HG03432 (cell line): ENCODE data around the gene NANS.
"Not testable (repeated sequence)": the region's sequence is repeated elsewhere in the genome, so short reads cannot be mapped to it uniquely, and the experiment has no call there.

Experiments
- ATAC-seq: cut with Tn5 transposase; IDR thresholded peaks from one replicate; pipeline ENCODE4 v1.9.1; 2021; ENCODE audit warnings: mild to moderate bottlenecking, moderate library complexity; ENCODE audit not compliant: unreplicated experiment

Gene NANS

GRCh38 chr9:98056269-98057137 lies at the start of gene NANS:
NANS (plus strand) TSS chr9:98056732; CDS start chr9:98056809, 77 bp downstream.
- ATAC-seq, result peak; percentile 96

DNA sequence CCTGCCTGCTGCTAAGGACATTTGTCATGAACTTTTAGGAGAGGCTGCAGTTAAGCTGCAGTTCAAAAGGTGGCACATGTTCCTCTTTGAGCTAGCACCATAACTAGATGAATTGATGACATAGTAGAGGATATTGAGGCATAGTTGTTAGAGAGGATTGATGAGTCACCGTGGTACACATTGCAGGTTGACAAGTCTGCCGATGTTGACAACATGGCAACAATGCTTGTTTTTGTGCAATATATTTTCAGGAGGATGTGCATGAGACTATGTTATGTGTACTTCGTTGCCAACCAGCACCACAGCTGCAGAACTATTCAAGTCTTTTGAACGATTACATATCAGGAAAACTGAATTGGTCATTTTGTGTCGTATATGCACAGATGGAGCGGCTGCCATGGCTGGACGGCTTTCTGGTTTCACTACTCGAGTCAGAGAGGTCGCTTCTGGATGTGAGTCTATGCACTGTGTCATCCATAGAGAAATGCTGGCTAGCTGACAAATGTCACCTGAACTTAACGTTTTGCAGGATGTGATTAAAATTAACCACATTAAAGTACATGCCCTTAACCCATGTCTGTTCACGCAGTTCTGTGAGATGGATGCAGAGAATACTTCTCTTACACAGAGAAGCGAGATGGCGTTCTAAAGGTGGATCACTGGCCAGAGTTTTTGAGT lies 49.1 kb upstream of the NANS start:
- ATAC-seq, result no peak

DNA sequence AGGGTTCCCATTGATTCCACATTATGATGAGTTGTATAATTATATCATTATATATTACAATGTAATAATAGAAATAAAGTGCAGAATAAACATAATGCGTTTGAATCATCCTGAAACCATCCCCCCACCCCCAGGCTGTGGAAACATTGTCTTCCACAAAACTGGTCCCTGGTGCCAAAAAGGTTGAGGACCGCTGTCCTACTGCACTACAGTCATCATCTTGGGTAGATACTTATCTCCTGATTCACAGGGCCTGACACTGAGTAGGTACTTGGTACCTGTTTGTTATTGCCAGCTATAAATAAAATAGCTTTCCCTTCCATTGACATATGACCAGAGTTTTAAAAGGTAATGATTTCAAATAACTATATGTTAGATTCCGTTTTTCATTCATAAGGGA lies 47.8 kb upstream of the NANS start:
- no peak for ATAC-seq

- no peak for ATAC-seq
Observed at GRCh38 chr9:98009437-98009836, 47.1 kb upstream of the NANS start.

DNA sequence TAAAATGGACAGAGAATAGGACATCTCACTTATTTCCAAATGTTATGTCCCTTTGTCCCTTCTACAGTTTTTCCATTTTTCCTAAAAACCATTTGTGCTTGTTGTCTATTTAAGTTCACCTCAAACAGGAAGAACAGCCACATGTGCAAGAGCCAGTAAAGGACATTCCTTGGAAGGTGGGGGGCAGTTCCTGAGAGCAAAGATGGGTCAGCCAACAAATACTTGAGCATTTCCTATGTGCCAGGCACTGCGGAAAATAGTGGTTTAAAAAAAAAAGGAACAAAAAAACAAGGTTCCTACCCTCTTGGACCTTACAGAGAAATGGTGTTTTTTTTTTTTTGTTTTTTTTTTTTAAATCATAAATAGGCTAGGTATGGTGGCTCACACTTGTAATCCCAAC lies 46.6 kb upstream of the NANS start:
- no peak for ATAC-seq

DNA sequence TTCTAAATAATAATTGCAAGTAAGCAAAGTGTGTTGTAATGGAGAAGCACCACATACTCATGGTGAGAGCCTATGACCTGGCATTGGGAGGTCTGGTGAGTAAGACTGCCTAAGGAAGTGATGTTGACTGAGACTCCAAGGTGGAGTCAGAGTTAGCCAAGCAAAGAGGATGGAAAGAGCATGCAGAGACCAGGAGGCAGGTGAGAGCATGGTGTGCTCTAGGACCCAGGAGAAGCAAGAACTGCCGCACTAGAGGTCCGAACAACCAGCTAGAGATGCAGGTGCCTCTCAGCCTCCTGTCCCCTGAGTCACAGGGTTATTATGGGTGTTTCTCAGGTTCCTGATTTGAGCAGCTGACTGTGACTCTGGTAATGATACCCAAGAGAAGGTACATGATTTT lies 46.1 kb upstream of the NANS start:
- ATAC-seq, result peak; percentile 93

DNA sequence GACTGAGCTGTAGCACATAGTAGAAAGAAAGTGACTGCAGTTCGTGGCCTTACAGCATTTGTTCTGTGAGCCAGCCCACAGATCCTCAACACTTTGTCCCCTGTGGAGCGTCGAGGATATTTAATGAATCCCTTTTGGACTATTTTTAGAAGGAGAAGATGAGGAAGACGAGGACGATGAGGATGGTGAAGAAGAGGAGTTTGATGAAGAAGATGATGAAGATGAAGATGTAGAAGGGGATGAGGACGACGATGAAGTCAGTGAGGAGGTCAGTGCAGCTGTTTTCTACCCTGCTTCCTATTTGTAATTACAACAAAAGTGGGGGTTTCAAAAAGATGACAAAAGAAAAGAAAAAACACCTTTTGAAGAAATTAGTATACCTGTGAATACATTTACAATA lies 45.4 kb upstream of the NANS start:
- ATAC-seq, result no peak

GRCh38 chr9:98016137-98016680 lies 40.3 kb upstream of the NANS start:
- no peak for ATAC-seq

DNA sequence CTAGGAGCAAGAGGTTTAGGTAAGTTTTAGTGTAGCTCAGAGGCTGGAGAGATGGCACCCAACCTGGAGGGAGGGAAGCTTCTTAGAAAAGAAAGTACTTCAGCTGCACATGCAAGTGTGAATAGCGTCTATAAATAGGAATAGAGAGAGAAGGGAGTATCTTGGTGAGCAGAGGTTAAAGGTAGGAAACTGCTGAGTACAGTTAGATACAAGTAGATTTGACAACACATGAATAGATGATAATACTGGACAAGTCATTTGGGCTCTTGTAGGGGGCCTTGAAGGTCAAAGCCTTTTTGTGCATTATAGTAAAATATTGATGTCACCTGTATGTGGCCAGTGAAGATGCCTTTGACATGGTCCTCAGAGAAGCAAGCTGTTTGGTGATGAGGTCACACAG lies 39.2 kb upstream of the NANS start:
- no peak for ATAC-seq

- no peak for ATAC-seq
Observed at GRCh38 chr9:98018347-98018746, 38.2 kb upstream of the NANS start.

- ATAC-seq, result no peak
Observed at GRCh38 chr9:98019098-98019497, 37.4 kb upstream of the NANS start.

DNA sequence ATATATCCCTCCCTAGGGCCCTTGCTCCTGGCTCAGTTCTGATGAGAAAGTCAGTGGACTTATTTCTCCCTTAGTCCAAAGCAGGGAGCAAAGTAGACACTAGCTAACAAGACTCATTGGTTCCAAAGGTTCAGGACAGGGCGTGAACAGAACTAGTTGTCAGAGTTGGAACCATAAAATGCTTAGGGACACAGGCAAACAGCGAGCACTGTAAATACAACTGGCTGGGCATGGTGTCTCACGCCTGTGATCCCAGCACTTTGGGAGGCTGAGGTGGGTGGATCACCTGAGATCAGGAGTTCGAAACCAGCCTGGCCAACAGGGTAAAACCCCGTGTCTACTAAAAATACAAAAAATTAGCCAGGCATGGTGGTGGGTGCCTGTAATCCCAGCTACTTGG lies 36.7 kb upstream of the NANS start:
- ATAC-seq, result not testable (repeated sequence)

DNA sequence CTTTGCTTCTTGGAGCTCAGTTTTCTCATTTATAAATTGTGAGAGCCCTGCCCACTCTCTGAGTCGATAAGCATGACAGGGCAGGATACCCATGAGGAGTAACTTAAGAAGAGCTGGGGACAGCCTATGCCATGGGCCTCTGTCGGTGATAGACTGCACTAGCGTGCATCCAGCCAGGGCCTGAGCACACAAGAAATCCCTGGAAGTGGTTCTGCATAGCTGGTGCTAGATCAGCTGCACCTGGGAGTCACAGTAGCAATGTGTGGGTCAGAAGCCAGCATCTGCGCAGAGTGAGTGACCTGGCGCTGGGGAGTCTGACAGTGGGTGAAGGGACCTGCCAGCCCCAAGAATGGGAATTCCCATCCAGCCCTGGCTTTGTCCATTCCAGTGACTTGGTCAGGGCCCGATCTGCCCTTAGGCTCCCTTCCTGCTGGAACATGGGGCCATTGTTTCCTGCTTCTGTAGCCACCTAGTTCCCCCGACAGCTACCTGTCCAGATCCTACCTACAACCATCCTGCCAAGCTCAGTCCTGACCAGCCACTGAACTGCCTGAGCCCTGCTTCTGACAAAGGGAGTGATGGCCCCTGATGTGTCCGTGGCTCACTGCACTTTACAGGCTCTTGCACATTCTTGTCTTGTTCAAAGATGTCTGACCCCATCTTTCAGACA lies 35.9 kb upstream of the NANS start:
- no peak for ATAC-seq

GRCh38 chr9:98021306-98022040 lies 35.1 kb upstream of the NANS start:
- ATAC-seq, result no peak

GRCh38 chr9:98022447-98022846 lies 34.1 kb upstream of the NANS start:
- no peak for ATAC-seq

DNA sequence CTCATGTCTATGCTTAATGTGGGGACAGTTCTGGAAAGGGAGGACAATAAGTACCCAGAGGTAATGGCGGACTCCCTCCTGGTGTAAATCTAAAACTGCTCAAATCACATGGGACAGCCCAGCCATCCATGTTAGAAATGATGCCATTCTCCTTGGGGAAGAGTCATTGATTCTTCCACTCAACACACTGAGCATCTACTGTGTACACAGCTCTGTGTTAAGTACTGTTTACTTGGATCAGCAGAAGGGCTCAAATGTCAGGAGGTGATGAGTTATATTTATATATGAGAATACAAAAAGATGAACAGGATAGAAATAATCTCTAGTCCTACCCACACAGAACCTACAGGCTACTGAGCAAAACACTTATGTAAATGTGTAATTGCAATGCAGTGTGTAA lies 31.8 kb upstream of the NANS start:
- no peak for ATAC-seq

GRCh38 chr9:98031169-98031568 lies 25.4 kb upstream of the NANS start:
- no peak for ATAC-seq

DNA sequence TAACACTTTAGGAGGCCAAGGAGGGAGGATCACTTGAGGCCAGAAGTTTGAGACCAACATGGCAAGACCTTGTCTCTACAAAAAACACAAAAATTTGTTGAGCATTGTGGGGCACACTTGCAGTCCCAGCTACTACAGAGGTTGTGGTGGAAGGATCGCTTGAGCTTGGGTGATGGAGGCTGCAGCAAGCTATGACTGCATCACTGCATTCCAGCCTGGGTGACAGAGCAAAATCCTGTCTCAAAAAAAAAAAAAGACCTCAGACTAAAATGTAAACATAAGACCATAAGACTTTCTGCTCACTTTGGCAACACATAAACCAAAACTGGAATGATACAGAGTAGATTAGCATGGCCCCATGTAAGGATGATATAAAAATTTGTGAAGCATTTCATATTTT lies 24.6 kb upstream of the NANS start:
- no peak for ATAC-seq

DNA sequence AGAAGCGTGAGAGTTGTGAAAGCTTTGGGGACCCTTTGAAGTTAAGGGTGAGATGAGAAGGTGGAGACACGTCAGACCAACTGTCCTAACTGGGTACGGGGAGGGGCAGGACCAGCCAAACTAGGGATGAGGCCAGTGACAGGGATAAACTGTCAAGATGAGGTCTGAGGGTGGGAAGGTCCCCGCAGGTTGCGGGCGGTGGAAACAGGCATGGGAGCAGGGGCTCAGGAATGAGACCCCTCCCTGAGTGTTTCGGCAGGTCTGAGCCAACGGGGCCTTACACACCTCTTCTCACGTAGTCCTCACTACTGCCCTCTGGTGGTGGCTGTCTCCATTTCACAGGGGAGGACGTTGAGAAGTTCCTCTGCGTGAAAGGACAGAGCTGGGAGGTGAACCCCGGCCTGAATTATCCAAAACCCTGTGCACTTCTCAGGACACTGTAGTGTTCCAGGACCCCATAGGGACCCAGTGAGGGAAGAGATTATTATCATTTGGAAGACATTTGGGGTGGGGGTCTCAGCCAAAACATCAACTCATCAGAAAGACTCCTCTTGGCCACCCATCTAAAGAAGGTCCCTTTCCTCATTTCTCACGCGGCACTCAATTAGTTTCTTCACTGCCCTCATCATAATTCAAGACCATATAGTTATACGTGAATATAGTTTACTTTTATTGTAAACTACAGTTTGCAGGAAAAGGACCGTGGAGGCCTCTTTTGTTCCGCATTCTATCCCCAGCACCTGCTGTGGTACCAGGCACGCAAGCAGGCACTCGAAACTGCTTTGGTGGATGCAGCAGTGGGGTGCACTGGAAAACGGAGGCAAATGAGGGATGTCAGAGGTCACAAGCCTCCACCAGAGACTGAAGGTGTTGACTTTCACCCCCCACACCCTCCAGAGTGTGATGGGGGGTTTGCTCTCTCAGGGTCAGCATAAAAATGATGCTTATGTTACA lies 21.7 kb upstream of the NANS start:
- ATAC-seq, result peak; percentile 56

GRCh38 chr9:98037357-98037756 lies 19.2 kb upstream of the NANS start:
- no peak for ATAC-seq
